Measurements from ENCODE around the gene NFATC2.

The NFATC2 gene

GRCh38 chr20:51517839-51518238 lies 24.7 kb downstream of the NFATC2 start:
- DNase-seq (ENCODE audit: low read depth), result no peak
- H3K4me3 ChIP-seq (ENCODE audit: low read depth, low read length), result no peak overlapping the region
- TF ChIP-seq CTCF (IDR thresholded peaks at IDR 0.05; ENCODE audit: control insufficient read depth, extremely low read depth, insufficient read depth), result no peak

- no peak for DNase-seq (ENCODE audit: low read depth)
- H3K4me3 ChIP-seq (ENCODE audit: low read depth, low read length), result no peak overlapping the region
- TF ChIP-seq CTCF (IDR thresholded peaks at IDR 0.05; ENCODE audit: control insufficient read depth, extremely low read depth, insufficient read depth), result no peak
These were observed 25.7 kb downstream of the NFATC2 start for GRCh38 chr20:51516855-51517254.

GRCh38 chr20:51514836-51515235 lies 27.7 kb downstream of the NFATC2 start:
- DNase-seq (ENCODE audit: low read depth), result no peak
- no peak overlapping the region for H3K4me3 ChIP-seq (ENCODE audit: low read depth, low read length)
- no peak for TF ChIP-seq CTCF (IDR thresholded peaks at IDR 0.05; ENCODE audit: control insufficient read depth, extremely low read depth, insufficient read depth)

GRCh38 chr20:51514249-51514648 lies 28.3 kb downstream of the NFATC2 start:
- no peak overlapping the region for H3K4me3 ChIP-seq (ENCODE audit: low read depth, low read length)
- no peak for DNase-seq (ENCODE audit: low read depth)
- no peak for TF ChIP-seq CTCF (IDR thresholded peaks at IDR 0.05; ENCODE audit: control insufficient read depth, extremely low read depth, insufficient read depth)

- TF ChIP-seq CTCF (IDR thresholded peaks at IDR 0.05; ENCODE audit: control insufficient read depth, extremely low read depth, insufficient read depth), result no peak
- DNase-seq (ENCODE audit: low read depth), result no peak
- H3K4me3 ChIP-seq (ENCODE audit: low read depth, low read length), result no peak overlapping the region
These were observed 29.0 kb downstream of the NFATC2 start for GRCh38 chr20:51513545-51513944.

GRCh38 chr20:51512645-51513044 lies 29.9 kb downstream of the NFATC2 start:
- DNase-seq (ENCODE audit: low read depth), result no peak
- no peak for TF ChIP-seq CTCF (IDR thresholded peaks at IDR 0.05; ENCODE audit: control insufficient read depth, extremely low read depth, insufficient read depth)
- no peak overlapping the region for H3K4me3 ChIP-seq (ENCODE audit: low read depth, low read length)

GRCh38 chr20:51511861-51512619 lies 30.5 kb downstream of the NFATC2 start:
- no peak for DNase-seq (ENCODE audit: low read depth)
- TF ChIP-seq CTCF (IDR thresholded peaks at IDR 0.05; ENCODE audit: control insufficient read depth, extremely low read depth, insufficient read depth), result no peak
- H3K4me3 ChIP-seq (ENCODE audit: low read depth, low read length), result no peak overlapping the region

All from LNCaP clone FGC (cell line).